Caco-2 (cell line): Measurements from ENCODE around the gene NPPC. TPM values are rescaled to one million over a fixed set of nuclear protein-coding genes. Genes with fewer than 3 reads are reported as not detected.

Experiments
- BruUV-seq: library from RNA; stranded (reverse); fragments of 400-500 nt; replicated peaks from 2 replicates; lab custom pipeline; 2021; lab: Mats Ljungman, UMichigan
- CTCF ChIA-PET: fragments of 300-600 bp; sonication (Branson Sonifier 250); formaldehyde crosslinking; loops from one replicate; lab custom pipeline; 2022; ENCODE audit warnings: antibody characterized with exemption; lab: Charles Lee
- POLR2A ChIA-PET: fragments of 300-600 bp; sonication (Branson Sonifier 250); formaldehyde crosslinking; loops from one replicate; lab custom pipeline; 2022; ENCODE audit warnings: antibody characterized with exemption; lab: Charles Lee
- DNase-seq, 2 experiments: peaks; one replicate each; pipeline versions ENCODE4 v3.0.0 to v3.0.0-alpha.2; 2020 to 2022
- H3K27me3 ChIP-seq: replicated peaks from 2 replicates; pipeline ENCODE4 v1.6.0; 2011; ENCODE audit warnings: low read length; ENCODE audit not compliant: control insufficient read depth, insufficient read depth
- H3K36me3 ChIP-seq: 2 replicates; pipeline ENCODE4 v1.5.1; 2011; ENCODE audit warnings: low read length; ENCODE audit not compliant: control insufficient read depth, insufficient read depth
- H3K4me1 ChIP-seq: fragments of 250-450 bp; sonication (Bioruptor Pico); 2 replicates; pipeline ENCODE4 v1.5.1; 2020; ENCODE audit warnings: mild to moderate bottlenecking
- H3K4me3 ChIP-seq: 2 replicates; pipeline ENCODE4 v1.5.1; 2011; ENCODE audit warnings: low read depth, mild to moderate bottlenecking, control low read depth, low read length
- H3K9me3 ChIP-seq: fragments of 250-450 bp; sonication (Bioruptor Pico); 2 replicates; pipeline ENCODE4 v1.5.1; 2020; ENCODE audit warnings: mild to moderate bottlenecking, moderate library complexity
- H3K27ac Mint-ChIP-seq: one replicate; pipeline ENCODE4 v1.8.0; 2022; ENCODE audit warnings: mixed read lengths; ENCODE audit not compliant: unreplicated experiment
- H3K27me3 Mint-ChIP-seq: one replicate; pipeline ENCODE4 v1.8.0; 2022; ENCODE audit warnings: mixed read lengths; ENCODE audit not compliant: insufficient read depth, unreplicated experiment
- H3K36me3 Mint-ChIP-seq: one replicate; pipeline ENCODE4 v1.8.0; 2022; ENCODE audit warnings: mild to moderate bottlenecking, mixed read lengths; ENCODE audit not compliant: insufficient read depth, unreplicated experiment
- H3K4me1 Mint-ChIP-seq: one replicate; pipeline ENCODE4 v1.8.0; 2022; ENCODE audit warnings: low read depth, mixed read lengths; ENCODE audit not compliant: unreplicated experiment
- H3K4me3 Mint-ChIP-seq: one replicate; pipeline ENCODE4 v1.8.0; 2022; ENCODE audit warnings: mild to moderate bottlenecking, moderate library complexity, mixed read lengths; ENCODE audit not compliant: unreplicated experiment
- H3K9me3 Mint-ChIP-seq: one replicate; pipeline ENCODE4 v1.8.0; 2022; ENCODE audit warnings: mixed read lengths; ENCODE audit not compliant: unreplicated experiment
- CTCF ChIP-seq, 2 experiments: fragments of 200-600 bp in 1 of 2; IDR thresholded peaks; 1 replicate in 1 of 2; 2 replicates in 1 of 2; pipeline versions ENCODE4 v1.5.1 to v1.8.0; 2011 to 2022; ENCODE audit warnings: antibody characterized with exemption in 1 of 2, control low read depth in 1 of 2, inconsistent platforms in 1 of 2, low read depth in 1 of 2, low read length in 1 of 2, mild to moderate bottlenecking in 1 of 2, moderate library complexity in 1 of 2; ENCODE audit not compliant: insufficient read depth in 1 of 2, severe bottlenecking in 1 of 2, unreplicated experiment in 1 of 2
- intact Hi-C: fragments of 100-400 bp; cut with micrococcal nuclease; formaldehyde crosslinking; loops from one replicate; pipeline ENCODE4 v1.10.0; 2022; ENCODE audit not compliant: unreplicated experiment
- total RNA-seq: library from RNA; stranded (reverse); gene quantifications from 2 replicates; pipeline ENCODE4 v1.2.3, GENCODE V29; 2022

Gene NPPC
- total RNA-seq, 1 experiment from 2014 or later = not detected

- Mint-ChIP-seq H3K4me1 (no peaks in the 10 kb centered on the region), H3K4me3 (no peak overlapping the region), H3K27me3 (peaks cover 3% of the 10 kb centered on the region), H3K9me3 (no peaks in the 10 kb centered on the region), H3K36me3 (no peaks in the 10 kb centered on the region), H3K27ac (no peak overlapping the region)
- no peak overlapping the region for H3K4me3 ChIP-seq
- TF ChIP-seq CTCF (IDR thresholded peaks at IDR 0.05; ENCODE audit: insufficient read depth in 1 of 2, low read depth in 1 of 2, low read length in 1 of 2, severe bottlenecking in 1 of 2, unreplicated experiment in 1 of 2) = no peak
- intact Hi-C loops = no loop called here
- no peaks in the 10 kb centered on the region for H3K36me3 ChIP-seq
- no peak for DNase-seq
- CTCF ChIA-PET = no interaction called here
- H3K27me3 ChIP-seq = no peaks in the 10 kb centered on the region; the same call in 1 of the 2 replicates
- no peaks in the 10 kb centered on the region for H3K4me1 ChIP-seq
- BruUV-seq = no TSS peak
- POLR2A ChIA-PET = no interaction called here
- H3K9me3 ChIP-seq = no peaks in the 10 kb centered on the region
These were observed 6.4 kb upstream of the NPPC start for GRCh38 chr2:231932711-231932970.

GRCh38 chr2:231931481-231931915 is 5.3 kb upstream of the NPPC start:
- Histone ChIP-seq H3K9me3 (no peaks in the 10 kb centered on the region), H3K27me3 (no peaks in the 10 kb centered on the region; the same call in 1 of the 2 replicates), H3K36me3 (no peaks in the 10 kb centered on the region), H3K4me3 (no peak overlapping the region), H3K4me1 (no peaks in the 10 kb centered on the region)
- CTCF ChIA-PET = no interaction called here
- intact Hi-C loops = no loop called here
- H3K27ac Mint-ChIP-seq = no peak overlapping the region
- H3K4me3 Mint-ChIP-seq = no peak overlapping the region
- H3K27me3 Mint-ChIP-seq = peaks cover 8% of the 10 kb centered on the region
- no TSS peak for BruUV-seq
- no peaks in the 10 kb centered on the region for H3K9me3 Mint-ChIP-seq
- no peak for DNase-seq
- TF ChIP-seq CTCF (IDR thresholded peaks at IDR 0.05; ENCODE audit: insufficient read depth in 1 of 2, low read depth in 1 of 2, low read length in 1 of 2, severe bottlenecking in 1 of 2, unreplicated experiment in 1 of 2) = no peak
- POLR2A ChIA-PET = no interaction called here
- no peaks in the 10 kb centered on the region for H3K36me3 Mint-ChIP-seq
- no peaks in the 10 kb centered on the region for H3K4me1 Mint-ChIP-seq

GRCh38 chr2:231930593-231931281 is 4.5 kb upstream of the NPPC start:
- no peaks in the 10 kb centered on the region for H3K36me3 ChIP-seq
- H3K9me3 ChIP-seq = no peaks in the 10 kb centered on the region
- POLR2A ChIA-PET = no interaction called here
- Mint-ChIP-seq H3K27ac (no peak overlapping the region), H3K9me3 (no peaks in the 10 kb centered on the region), H3K4me1 (no peaks in the 10 kb centered on the region), H3K36me3 (no peaks in the 10 kb centered on the region), H3K4me3 (no peak overlapping the region), H3K27me3 (peaks cover 8% of the 10 kb centered on the region)
- TF ChIP-seq CTCF (IDR thresholded peaks at IDR 0.05; ENCODE audit: insufficient read depth in 1 of 2, low read depth in 1 of 2, low read length in 1 of 2, severe bottlenecking in 1 of 2, unreplicated experiment in 1 of 2) = no peak
- no TSS peak for BruUV-seq
- DNase-seq = no peak
- H3K4me3 ChIP-seq = no peak overlapping the region
- no peaks in the 10 kb centered on the region; the same call in 1 of the 2 replicates for H3K27me3 ChIP-seq
- H3K4me1 ChIP-seq = no peaks in the 10 kb centered on the region
- intact Hi-C loops = no loop called here
- CTCF ChIA-PET = no interaction called here
